GM21447 (cell line): ENCODE results near the gene PDE6B.
A peak's percentile ranks its signal among the peaks of the same experiment; 100 is the strongest.
"Not testable (repeated sequence)": the region's sequence is repeated elsewhere in the genome, so short reads cannot be mapped to it uniquely, and the experiment has no call there.

Source experiments
- ATAC-seq: cut with Tn5 transposase; IDR thresholded peaks from one replicate; pipeline ENCODE4 v1.9.1; 2021; ENCODE audit not compliant: unreplicated experiment

The PDE6B gene

GRCh38 chr4:704198-704891 lies 79.0 kb downstream of the PDE6B start:
- no peak for ATAC-seq

GRCh38 chr4:704971-705277 lies 79.6 kb downstream of the PDE6B start:
- ATAC-seq, result no peak

- ATAC-seq, result peak; percentile 90
These were observed 80.1 kb downstream of the PDE6B start, which contains the start of gene PCGF3 for GRCh38 chr4:705278-706082. PCGF3 (plus strand) TSS chr4:705832; CDS start chr4:733681, 27,849 bp downstream.

- ATAC-seq, result not testable (repeated sequence)
These were observed 80.8 kb downstream of the PDE6B start for GRCh38 chr4:706083-706633.

- no peak for ATAC-seq
These were observed 81.6 kb downstream of the PDE6B start for GRCh38 chr4:706834-707598.

GRCh38 chr4:707929-708630 lies 82.7 kb downstream of the PDE6B start:
- no peak for ATAC-seq

GRCh38 chr4:708631-708933 lies 83.2 kb downstream of the PDE6B start:
- ATAC-seq, result no peak

- ATAC-seq, result no peak
These were observed 84.0 kb downstream of the PDE6B start for GRCh38 chr4:709348-709747.

GRCh38 chr4:710116-710515 lies 84.7 kb downstream of the PDE6B start:
- no peak for ATAC-seq

- ATAC-seq, result no peak
These were observed 85.5 kb downstream of the PDE6B start for GRCh38 chr4:710916-711315.

GRCh38 chr4:712093-712492 lies 86.7 kb downstream of the PDE6B start:
- ATAC-seq, result no peak

GRCh38 chr4:712916-713632 lies 87.7 kb downstream of the PDE6B start:
- no peak for ATAC-seq

- no peak for ATAC-seq
These were observed 88.7 kb downstream of the PDE6B start for GRCh38 chr4:714087-714486.

- no peak for ATAC-seq
These were observed 92.4 kb downstream of the PDE6B start for GRCh38 chr4:717601-718320.

GRCh38 chr4:718460-718859 lies 93.1 kb downstream of the PDE6B start:
- no peak for ATAC-seq
